GM19395 (cell line): Measurements from ENCODE around the gene EPB41L3.

Experiments used
- ATAC-seq: cut with Tn5 transposase; IDR thresholded peaks from one replicate; pipeline ENCODE4 v1.9.1; 2021; ENCODE audit warnings: mild to moderate bottlenecking, moderate library complexity; ENCODE audit not compliant: unreplicated experiment

The EPB41L3 gene

DNA sequence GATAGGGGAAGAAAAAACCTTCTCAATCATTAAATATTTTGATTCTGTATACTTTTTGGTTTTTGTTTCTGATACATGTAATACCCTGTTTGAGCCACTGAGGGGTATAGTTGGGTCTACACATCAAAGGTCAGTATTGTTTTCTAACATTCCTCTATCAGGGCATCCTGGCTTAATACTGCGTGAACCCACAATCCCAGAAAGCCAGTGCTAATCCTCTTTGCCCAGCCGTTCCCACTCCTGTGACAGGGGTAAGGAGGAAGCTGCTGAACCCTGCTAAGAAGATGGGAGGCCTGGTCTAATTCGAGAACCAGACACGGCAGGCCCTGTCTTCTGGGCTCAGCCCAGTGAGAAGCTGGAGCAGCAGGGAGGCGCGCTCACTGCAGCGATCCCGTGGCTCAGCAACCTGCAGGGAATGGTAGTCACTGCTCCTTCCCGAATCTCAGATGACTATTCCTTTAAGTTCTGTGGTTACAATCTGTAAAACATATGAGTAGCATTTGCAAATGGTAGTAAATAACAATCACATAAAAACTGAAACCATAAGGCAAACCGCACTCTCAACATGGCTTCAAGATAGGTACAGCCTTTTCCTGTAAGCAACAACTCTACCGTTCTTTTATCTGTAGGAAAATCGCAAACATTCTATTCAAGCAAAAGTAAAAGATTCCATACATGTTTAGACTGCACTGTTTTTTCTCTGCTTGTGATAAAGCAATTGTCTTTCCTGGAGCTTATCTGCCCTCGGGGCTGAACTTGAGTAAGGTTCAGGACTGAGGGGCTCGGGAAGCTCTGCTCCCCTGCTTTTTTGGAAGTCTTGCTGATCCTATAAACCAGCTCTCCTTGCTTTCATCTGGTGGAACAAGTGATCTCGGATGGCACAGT is 87.0 kb downstream of the EPB41L3 start:
- ATAC-seq, result peak; percentile 77

- no peak for ATAC-seq
These were observed 88.1 kb downstream of the EPB41L3 start for GRCh38 chr18:5455674-5456073.

DNA sequence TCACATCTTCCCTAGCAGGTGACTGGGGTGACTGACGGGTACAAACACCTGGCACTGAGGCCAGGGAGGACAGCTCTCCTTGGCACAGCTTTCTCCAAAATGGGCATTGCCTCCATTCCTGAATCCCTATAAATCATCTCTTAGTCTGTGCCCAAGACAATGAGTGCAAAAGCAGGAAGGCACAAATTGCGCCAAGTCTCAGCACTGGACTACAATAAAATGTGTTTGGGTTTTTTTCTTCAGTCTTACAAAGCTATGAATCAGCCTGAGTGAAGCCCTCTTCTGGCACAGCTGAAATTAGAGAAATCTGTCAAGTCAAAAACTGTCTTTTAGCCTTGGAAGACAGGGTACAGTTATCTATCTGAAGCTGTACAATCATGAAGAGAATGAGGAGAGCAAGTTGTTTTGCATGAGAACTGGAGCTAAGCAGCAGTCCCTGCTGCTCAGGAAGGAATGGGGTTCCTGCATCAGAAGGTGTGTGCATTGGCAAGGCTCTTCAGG is 90.8 kb downstream of the EPB41L3 start:
- ATAC-seq, result no peak

DNA sequence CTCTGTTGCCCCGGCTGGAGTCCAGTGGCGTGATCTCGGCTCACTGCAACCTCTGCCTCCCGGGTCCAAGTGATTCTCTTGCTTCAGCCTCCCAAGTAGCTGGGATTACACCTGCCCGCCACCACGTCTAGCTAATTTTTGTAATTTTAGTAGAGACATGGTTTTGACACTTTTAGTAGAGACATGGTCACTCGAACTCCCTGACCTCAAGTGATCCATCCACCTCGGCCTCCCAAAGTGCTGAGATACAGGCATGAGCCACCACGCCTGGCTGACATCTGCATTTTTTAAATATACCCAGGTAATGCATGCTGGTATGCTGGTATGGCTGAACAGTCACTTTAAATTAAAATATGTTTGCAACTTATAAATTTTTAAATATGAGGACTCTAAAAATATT is 91.9 kb downstream of the EPB41L3 start:
- ATAC-seq, result no peak

- no peak for ATAC-seq
These were observed 92.6 kb downstream of the EPB41L3 start for GRCh38 chr18:5451150-5451549.

DNA sequence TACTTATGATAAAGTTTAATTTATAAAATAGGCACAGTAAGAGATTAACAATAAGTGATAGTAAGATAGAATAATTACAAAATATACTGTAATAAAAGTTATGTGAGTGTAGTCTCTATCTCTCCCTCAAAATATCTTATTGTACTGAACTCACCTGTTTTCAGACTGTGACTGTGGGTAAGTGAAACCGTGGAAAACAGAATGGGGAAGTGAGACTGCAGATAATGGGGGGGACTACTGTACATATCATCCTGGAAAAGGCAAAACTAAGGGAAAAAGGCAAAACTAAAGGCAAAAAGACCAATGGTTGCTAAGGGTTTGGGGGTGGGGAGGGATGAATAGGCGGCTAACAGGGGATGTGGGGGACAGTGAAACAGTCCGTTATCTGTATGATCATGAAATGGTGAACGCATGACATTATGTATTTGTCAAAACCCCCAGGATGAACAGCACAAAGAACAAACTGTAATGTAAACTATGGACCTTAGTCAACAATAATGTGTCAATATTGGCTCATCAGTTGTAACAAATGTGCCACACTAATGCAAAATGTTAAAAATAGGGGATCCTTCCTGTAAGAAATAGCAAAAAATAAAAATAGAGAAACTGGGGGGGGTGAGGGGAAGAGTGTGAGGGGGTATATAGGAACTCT is 93.8 kb downstream of the EPB41L3 start:
- ATAC-seq, result no peak

DNA sequence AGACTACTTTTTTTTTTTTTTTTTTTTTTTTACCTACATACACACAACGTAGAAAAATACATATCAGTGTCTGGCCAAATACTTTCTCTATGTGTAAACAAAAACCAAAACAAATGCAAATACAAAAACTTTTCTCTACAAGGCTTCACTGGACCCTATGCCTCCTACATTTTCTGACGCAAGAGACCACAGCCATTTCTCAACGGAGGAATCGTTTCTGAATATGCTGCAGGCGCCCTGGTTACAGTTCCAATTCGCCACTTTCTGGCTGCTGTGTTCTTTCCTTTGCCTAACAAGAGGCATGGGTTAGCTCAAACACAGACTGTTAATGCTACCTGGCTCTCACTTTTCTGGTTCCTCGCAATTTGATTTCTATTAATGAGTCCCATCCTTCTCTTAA is 96.4 kb downstream of the EPB41L3 start:
- no peak for ATAC-seq

DNA sequence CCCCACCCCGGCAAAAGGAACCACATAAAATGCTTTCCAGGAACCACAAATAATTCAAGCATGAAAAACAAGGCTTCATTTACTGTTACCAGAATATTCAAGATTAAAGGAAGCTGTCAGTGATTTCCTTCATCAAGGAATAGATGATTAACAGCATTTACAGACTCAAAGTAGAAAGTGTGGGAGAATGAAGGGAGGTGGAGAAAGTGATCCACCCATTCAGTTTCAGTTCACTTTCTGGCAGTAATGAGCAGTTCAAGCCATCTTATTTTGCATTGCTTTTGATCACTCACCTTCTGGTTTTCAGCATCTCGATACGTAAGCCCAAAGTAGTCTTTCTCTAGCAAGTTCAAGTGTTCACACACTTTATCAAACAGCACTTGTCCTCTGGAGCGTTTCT is 99.0 kb downstream of the EPB41L3 start:
- no peak for ATAC-seq

GRCh38 chr18:5444269-5444668 is 99.5 kb downstream of the EPB41L3 start:
- no peak for ATAC-seq

DNA sequence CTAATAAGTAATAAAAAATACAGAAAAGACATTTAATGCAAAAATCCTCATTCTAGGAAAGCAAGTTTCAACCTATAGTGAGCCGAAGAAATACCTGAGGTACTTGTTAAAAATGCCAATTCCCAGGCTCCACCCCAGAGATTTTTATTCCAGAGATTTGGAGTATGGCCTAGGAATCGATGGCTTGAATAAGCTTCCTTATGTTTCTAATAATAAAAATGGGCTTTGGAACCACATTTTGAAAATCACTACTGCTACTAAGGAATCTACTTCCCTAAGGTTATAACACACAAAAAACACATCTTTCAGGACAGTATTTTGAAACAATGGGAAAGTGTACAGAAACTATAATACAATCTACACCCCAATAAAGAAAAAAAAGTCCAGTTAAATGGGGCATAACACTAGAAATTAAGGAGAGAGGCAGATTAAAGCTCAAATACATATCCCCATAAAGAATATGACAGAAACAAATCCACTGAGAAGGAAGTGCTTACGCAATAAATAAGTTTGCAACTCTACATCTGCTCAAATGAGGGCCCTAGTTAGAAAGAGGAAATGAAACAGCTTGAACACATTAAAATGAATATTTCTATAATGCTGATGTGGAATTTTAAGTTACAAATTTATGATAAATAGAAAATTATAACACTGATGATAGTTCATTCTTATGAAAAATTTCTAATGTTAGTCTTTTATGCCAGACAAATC is 103.7 kb downstream of the EPB41L3 start:
- ATAC-seq, result no peak

DNA sequence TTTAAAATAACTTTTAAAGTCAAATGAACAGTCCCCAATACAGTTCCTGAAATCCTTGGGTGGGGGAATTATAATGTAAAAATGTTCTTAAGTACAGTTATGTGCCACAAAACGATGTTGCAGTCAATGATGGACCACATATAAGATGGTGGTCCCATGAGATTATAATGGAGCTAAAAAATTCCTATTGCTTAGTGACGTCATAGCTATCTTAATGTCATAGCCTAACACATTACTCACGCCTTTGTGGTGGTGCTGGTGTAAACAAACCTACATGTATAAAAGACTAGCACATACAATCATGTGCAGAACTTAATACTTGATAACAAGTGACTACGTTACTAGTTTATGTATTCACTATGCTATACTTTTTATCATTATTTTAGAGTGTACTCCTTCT is 109.4 kb downstream of the EPB41L3 start:
- ATAC-seq, result no peak

- no peak for ATAC-seq
These were observed 111.8 kb downstream of the EPB41L3 start for GRCh38 chr18:5431836-5432575.

- ATAC-seq, result no peak
These were observed 113.7 kb downstream of the EPB41L3 start for GRCh38 chr18:5430131-5430530.

- no peak for ATAC-seq
These were observed 114.1 kb downstream of the EPB41L3 start for GRCh38 chr18:5429681-5430080.

- no peak for ATAC-seq
These were observed 118.1 kb downstream of the EPB41L3 start for GRCh38 chr18:5425721-5426120.

- no peak for ATAC-seq
These were observed 118.7 kb downstream of the EPB41L3 start for GRCh38 chr18:5424903-5425664.

- no peak for ATAC-seq
These were observed 121.2 kb downstream of the EPB41L3 start for GRCh38 chr18:5422626-5423025.

DNA sequence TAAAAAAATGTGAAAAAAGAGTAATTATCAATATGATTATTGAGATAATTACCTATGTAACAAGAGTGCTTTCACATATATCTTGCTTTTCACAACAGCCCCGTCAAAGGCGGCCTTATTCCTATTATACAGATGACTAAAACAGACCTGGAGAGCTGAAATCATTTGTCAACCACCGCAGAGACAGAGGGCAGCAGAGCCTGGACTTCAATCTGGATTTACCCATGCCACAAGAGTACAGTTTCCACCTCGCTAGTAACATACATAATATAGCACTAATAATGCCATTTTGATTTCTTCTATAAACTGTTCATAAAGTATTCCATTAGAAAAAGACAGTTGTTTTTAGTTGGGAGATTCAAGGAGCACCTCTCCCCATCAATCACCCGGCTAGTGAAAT is 121.8 kb downstream of the EPB41L3 start:
- no peak for ATAC-seq

DNA sequence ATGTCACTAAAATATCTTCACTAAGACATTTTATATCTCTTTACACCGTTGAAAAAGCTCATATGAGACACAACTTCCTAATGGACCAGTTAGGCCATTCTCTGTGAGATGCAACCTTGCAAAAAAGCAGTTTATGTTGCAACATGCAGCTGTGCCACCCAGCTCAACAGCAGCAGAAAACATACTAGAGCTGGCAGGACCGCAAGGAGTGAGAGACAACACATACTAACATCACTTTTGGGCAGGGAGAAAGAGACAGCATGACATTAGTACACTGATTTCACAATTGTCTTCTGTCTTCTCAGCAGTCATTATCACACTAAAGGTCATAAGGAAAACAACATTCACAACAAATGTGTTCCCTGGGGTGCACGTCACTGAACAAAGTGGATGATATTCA is 122.9 kb downstream of the EPB41L3 start:
- no peak for ATAC-seq

GRCh38 chr18:5419601-5420000 is 124.2 kb downstream of the EPB41L3 start:
- no peak for ATAC-seq
